HEK293 (cell line): Measurements from ENCODE around the gene PPP1R1A.

Source experiments
- FEZF1 ChIP-seq: fragments of 450-650 bp; formaldehyde crosslinking; IDR thresholded peaks from 2 replicates; pipeline ENCODE4 v1.5.1; 2016; ENCODE audit warnings: missing biosample characterization, missing genetic modification characterization
- IKZF3 ChIP-seq: fragments of 450-650 bp; IDR thresholded peaks from 2 replicates; pipeline ENCODE4 v1.5.0; 2018; ENCODE audit warnings: missing biosample characterization, mild to moderate bottlenecking, missing genetic modification characterization, moderate library complexity
- REPIN1 ChIP-seq: fragments of 450-650 bp; formaldehyde crosslinking; IDR thresholded peaks from 2 replicates; pipeline ENCODE4 v1.5.1; 2017; ENCODE audit warnings: missing biosample characterization, missing genetic modification characterization, low read depth
- SCRT1 ChIP-seq: fragments of 450-650 bp; formaldehyde crosslinking; IDR thresholded peaks from 2 replicates; pipeline ENCODE4 v1.5.1; 2016; ENCODE audit warnings: missing biosample characterization, missing genetic modification characterization, borderline replicate concordance
- SP7 ChIP-seq: fragments of 450-650 bp; formaldehyde crosslinking; IDR thresholded peaks from 2 replicates; pipeline ENCODE4 v1.5.1; 2016; ENCODE audit warnings: missing biosample characterization, missing genetic modification characterization
- TCF7L2 ChIP-seq: IDR thresholded peaks from 2 replicates; pipeline ENCODE4 v1.6.1; 2011; ENCODE audit warnings: low read depth, mild to moderate bottlenecking, inconsistent platforms, low read length, moderate library complexity, borderline replicate concordance
- TRIM28 ChIP-seq: IDR thresholded peaks from 2 replicates; pipeline ENCODE4 v1.6.1; 2011; ENCODE audit warnings: low read length, control low read depth, borderline replicate concordance
- YY1 ChIP-seq: fragments of 450-650 bp; formaldehyde crosslinking; IDR thresholded peaks from 2 replicates; pipeline ENCODE4 v1.5.1; 2018; ENCODE audit warnings: missing biosample characterization, missing genetic modification characterization
- YY2 ChIP-seq: fragments of 450-650 bp; formaldehyde crosslinking; IDR thresholded peaks from 2 replicates; pipeline ENCODE4 v1.5.1; 2016; ENCODE audit warnings: missing biosample characterization, missing genetic modification characterization
- ZFHX2 ChIP-seq: fragments of 450-650 bp; formaldehyde crosslinking; conservative IDR thresholded peaks from 2 replicates; pipeline ENCODE4 v1.5.1; 2016; ENCODE audit warnings: missing biosample characterization, missing genetic modification characterization
- ZFP3 ChIP-seq: fragments of 450-650 bp; formaldehyde crosslinking; IDR thresholded peaks from 2 replicates; pipeline ENCODE4 v1.5.1; 2016; ENCODE audit warnings: low read depth, missing biosample characterization, missing genetic modification characterization
- ZNF132 ChIP-seq: fragments of 450-650 bp; formaldehyde crosslinking; IDR thresholded peaks from 2 replicates; pipeline ENCODE4 v1.5.1; 2017; ENCODE audit warnings: missing biosample characterization, missing genetic modification characterization, borderline replicate concordance
- ZNF140 ChIP-seq: fragments of 450-650 bp; formaldehyde crosslinking; IDR thresholded peaks from 2 replicates; pipeline ENCODE4 v1.5.1; 2016; ENCODE audit warnings: missing biosample characterization, missing genetic modification characterization
- ZNF146 ChIP-seq: fragments of 450-650 bp; formaldehyde crosslinking; IDR thresholded peaks from 2 replicates; pipeline ENCODE4 v1.5.1; 2016; ENCODE audit warnings: missing biosample characterization, missing genetic modification characterization
- ZNF175 ChIP-seq: fragments of 450-650 bp; formaldehyde crosslinking; IDR thresholded peaks from 2 replicates; pipeline ENCODE4 v1.5.1; 2016; ENCODE audit warnings: missing biosample characterization, missing genetic modification characterization
- ZNF19 ChIP-seq: fragments of 450-650 bp; formaldehyde crosslinking; IDR thresholded peaks from 2 replicates; pipeline ENCODE4; 2016; ENCODE audit warnings: missing biosample characterization, missing genetic modification characterization, low read depth
- ZNF211 ChIP-seq: fragments of 450-650 bp; formaldehyde crosslinking; IDR thresholded peaks from 2 replicates; pipeline ENCODE4 v1.5.1; 2016; ENCODE audit warnings: low read depth, missing biosample characterization, missing genetic modification characterization
- ZNF214 ChIP-seq: fragments of 450-650 bp; formaldehyde crosslinking; IDR thresholded peaks from 2 replicates; pipeline ENCODE4 v1.5.1; 2017; ENCODE audit warnings: missing biosample characterization, mild to moderate bottlenecking, missing genetic modification characterization, borderline replicate concordance
- ZNF335 ChIP-seq: fragments of 450-650 bp; formaldehyde crosslinking; conservative IDR thresholded peaks from 2 replicates; pipeline ENCODE4 v1.5.1; 2016; ENCODE audit warnings: missing biosample characterization, missing genetic modification characterization
- ZNF341 ChIP-seq: fragments of 450-650 bp; formaldehyde crosslinking; IDR thresholded peaks from 2 replicates; pipeline ENCODE4; 2016; ENCODE audit warnings: low read depth, missing biosample characterization, missing genetic modification characterization
- ZNF354C ChIP-seq: fragments of 450-650 bp; formaldehyde crosslinking; IDR thresholded peaks from 2 replicates; pipeline ENCODE4 v1.5.1; 2016; ENCODE audit warnings: missing biosample characterization, missing genetic modification characterization, low read depth, borderline replicate concordance
- ZNF366 ChIP-seq: fragments of 450-650 bp; formaldehyde crosslinking; conservative IDR thresholded peaks from 2 replicates; pipeline ENCODE4 v1.5.1; 2016; ENCODE audit warnings: missing biosample characterization, missing genetic modification characterization
- ZNF473 ChIP-seq: fragments of 450-650 bp; formaldehyde crosslinking; IDR thresholded peaks from 2 replicates; pipeline ENCODE4 v1.5.1; 2017; ENCODE audit warnings: missing biosample characterization, missing genetic modification characterization
- ZNF530 ChIP-seq: fragments of 450-650 bp; formaldehyde crosslinking; IDR thresholded peaks from 2 replicates; pipeline ENCODE4 v1.5.1; 2016; ENCODE audit warnings: low read depth, missing biosample characterization, missing genetic modification characterization
- ZNF561 ChIP-seq: fragments of 450-650 bp; IDR thresholded peaks from 2 replicates; pipeline ENCODE4 v1.5.1; 2018; ENCODE audit warnings: missing biosample characterization, missing genetic modification characterization, borderline replicate concordance
- ZNF596 ChIP-seq: fragments of 450-650 bp; IDR thresholded peaks from 2 replicates; pipeline ENCODE4 v1.5.0; 2018; ENCODE audit warnings: missing biosample characterization, mild to moderate bottlenecking, missing genetic modification characterization, moderate library complexity
- ZNF626 ChIP-seq: fragments of 450-650 bp; sonication (Bioruptor Pico); formaldehyde crosslinking; IDR thresholded peaks from 2 replicates; pipeline ENCODE4 v1.5.1; 2018; ENCODE audit warnings: missing biosample characterization, missing genetic modification characterization, inconsistent platforms
- ZNF830 ChIP-seq: fragments of 450-650 bp; IDR thresholded peaks from 2 replicates; pipeline ENCODE4 v1.5.0; 2018; ENCODE audit warnings: missing biosample characterization, missing genetic modification characterization, low read depth, mild to moderate bottlenecking, moderate library complexity
- ZXDB ChIP-seq: fragments of 450-650 bp; formaldehyde crosslinking; IDR thresholded peaks from 2 replicates; pipeline ENCODE4 v1.5.1; 2016; ENCODE audit warnings: missing biosample characterization, missing genetic modification characterization
- TF ChIP-seq, protein P1 (sequence below): fragments of 450-650 bp; formaldehyde crosslinking; IDR thresholded peaks from 2 replicates; pipeline ENCODE4 v1.5.1; 2016; ENCODE audit warnings: missing biosample characterization, missing genetic modification characterization
- TF ChIP-seq, protein P2 (sequence below): fragments of 450-650 bp; formaldehyde crosslinking; IDR thresholded peaks from 2 replicates; pipeline ENCODE4 v1.5.1; 2016; ENCODE audit warnings: missing biosample characterization, missing genetic modification characterization
- TF ChIP-seq, protein P3 (sequence below): fragments of 450-650 bp; formaldehyde crosslinking; IDR thresholded peaks from 2 replicates; pipeline ENCODE4 v1.5.1; 2016; ENCODE audit warnings: missing biosample characterization, missing genetic modification characterization
- TF ChIP-seq, protein P4 (sequence below): fragments of 450-650 bp; formaldehyde crosslinking; IDR thresholded peaks from 2 replicates; pipeline ENCODE4 v1.5.1; 2016; ENCODE audit warnings: missing biosample characterization, missing genetic modification characterization

PPP1R1A gene

DNA sequence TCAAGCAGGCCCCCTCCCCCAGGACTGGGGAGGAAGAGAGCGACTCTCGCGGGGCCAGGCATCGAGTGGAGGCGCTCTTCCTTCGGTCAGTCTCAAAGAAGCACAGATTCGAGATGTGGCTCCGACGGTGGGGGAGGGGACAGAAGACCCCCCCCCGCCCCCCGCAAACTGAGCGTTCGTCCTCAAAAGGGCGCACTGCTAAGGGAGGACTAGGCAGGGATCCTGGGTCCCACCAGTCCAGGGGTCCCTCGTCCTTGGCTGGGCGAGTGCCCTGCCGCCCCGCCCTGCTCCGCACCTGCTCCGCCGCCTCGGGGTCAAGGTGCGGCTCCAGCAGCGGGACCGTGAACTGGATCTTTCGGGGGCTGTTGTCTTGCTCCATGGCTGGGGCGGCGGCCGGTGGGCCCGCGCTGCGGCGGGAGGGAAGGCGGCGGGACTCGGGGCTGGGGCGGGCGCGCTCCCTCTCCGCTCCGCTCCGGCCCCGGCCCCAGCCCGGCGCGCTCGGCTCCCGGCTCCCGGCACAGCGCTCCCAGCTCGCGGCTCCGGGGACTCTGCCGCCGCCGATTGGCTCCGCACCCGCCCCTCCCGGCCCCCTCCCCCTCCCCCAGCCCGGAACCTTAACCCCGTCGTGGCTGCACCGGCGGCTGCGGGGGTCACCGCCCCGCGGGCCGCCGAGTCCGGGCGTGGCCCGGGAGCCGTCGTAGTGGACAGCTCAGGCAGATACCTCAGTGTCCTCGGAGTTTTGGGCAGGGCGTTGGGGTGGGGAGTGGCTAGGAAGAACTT, at the start of gene PPP1R1A (continued):
- TF ChIP-seq ZFHX2 (tag by site-specific recombination) = no peak
- TF ChIP-seq ZNF140 (tag by site-specific recombination) = no peak
- no peak for TF ChIP-seq ZNF830 (tag by site-specific recombination)
- no peak for TF ChIP-seq SP7 (tag by site-specific recombination)
- no peak for TF ChIP-seq ZNF211 (tag by site-specific recombination)
- TF ChIP-seq, protein P1, sequence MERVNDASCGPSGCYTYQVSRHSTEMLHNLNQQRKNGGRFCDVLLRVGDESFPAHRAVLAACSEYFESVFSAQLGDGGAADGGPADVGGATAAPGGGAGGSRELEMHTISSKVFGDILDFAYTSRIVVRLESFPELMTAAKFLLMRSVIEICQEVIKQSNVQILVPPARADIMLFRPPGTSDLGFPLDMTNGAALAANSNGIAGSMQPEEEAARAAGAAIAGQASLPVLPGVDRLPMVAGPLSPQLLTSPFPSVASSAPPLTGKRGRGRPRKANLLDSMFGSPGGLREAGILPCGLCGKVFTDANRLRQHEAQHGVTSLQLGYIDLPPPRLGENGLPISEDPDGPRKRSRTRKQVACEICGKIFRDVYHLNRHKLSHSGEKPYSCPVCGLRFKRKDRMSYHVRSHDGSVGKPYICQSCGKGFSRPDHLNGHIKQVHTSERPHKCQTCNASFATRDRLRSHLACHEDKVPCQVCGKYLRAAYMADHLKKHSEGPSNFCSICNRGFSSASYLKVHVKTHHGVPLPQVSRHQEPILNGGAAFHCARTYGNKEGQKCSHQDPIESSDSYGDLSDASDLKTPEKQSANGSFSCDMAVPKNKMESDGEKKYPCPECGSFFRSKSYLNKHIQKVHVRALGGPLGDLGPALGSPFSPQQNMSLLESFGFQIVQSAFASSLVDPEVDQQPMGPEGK (tag by site-specific recombination) = peak; percentile 76
- no peak for TF ChIP-seq ZNF354C (tag by site-specific recombination)
- TF ChIP-seq ZNF214 = no peak
- no peak for TF ChIP-seq ZFP3 (tag by site-specific recombination)
- TF ChIP-seq TCF7L2 = no peak
- TF ChIP-seq IKZF3 (tag by site-specific recombination) = no peak
- TF ChIP-seq ZNF530 (tag by site-specific recombination) = no peak
- peak; percentile 9; the same call in 1 of the 2 replicates for TF ChIP-seq ZNF341 (tag by site-specific recombination)
- no peak for TF ChIP-seq ZXDB (tag by site-specific recombination)
- TF ChIP-seq ZNF335 (tag by site-specific recombination) = 0 out of 2 replicates have a peak, but pooled peaks have one; percentile 17
- TF ChIP-seq, protein P2, sequence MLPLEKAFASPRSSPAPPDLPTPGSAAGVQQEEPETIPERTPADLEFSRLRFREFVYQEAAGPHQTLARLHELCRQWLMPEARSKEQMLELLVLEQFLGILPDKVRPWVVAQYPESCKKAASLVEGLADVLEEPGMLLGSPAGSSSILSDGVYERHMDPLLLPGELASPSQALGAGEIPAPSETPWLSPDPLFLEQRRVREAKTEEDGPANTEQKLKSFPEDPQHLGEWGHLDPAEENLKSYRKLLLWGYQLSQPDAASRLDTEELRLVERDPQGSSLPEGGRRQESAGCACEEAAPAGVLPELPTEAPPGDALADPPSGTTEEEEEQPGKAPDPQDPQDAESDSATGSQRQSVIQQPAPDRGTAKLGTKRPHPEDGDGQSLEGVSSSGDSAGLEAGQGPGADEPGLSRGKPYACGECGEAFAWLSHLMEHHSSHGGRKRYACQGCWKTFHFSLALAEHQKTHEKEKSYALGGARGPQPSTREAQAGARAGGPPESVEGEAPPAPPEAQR = no peak
- TF ChIP-seq ZNF19 (tag by site-specific recombination) = no peak
- no peak for TF ChIP-seq YY1 (tag by site-specific recombination)
- TF ChIP-seq ZNF596 (tag by site-specific recombination) = no peak
- TF ChIP-seq ZNF626 = no peak
- no peak for TF ChIP-seq TRIM28
- TF ChIP-seq ZNF146 (tag by site-specific recombination) = no peak
- no peak for TF ChIP-seq FEZF1 (tag by site-specific recombination)
- no peak for TF ChIP-seq ZNF473 (tag by site-specific recombination)
- TF ChIP-seq, protein P3, sequence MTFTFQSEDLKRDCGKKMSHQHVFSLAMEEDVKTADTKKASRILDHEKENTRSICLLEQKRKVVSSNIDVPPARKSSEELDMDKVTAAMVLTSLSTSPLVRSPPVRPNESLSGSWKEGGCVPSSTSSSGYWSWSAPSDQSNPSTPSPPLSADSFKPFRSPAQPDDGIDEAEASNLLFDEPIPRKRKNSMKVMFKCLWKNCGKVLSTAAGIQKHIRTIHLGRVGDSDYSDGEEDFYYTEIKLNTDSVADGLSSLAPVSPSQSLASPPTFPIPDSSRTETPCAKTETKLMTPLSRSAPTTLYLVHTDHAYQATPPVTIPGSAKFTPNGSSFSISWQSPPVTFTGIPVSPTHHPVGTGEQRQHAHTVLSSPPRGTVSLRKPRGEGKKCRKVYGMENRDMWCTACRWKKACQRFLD = no peak
- TF ChIP-seq, protein P4, sequence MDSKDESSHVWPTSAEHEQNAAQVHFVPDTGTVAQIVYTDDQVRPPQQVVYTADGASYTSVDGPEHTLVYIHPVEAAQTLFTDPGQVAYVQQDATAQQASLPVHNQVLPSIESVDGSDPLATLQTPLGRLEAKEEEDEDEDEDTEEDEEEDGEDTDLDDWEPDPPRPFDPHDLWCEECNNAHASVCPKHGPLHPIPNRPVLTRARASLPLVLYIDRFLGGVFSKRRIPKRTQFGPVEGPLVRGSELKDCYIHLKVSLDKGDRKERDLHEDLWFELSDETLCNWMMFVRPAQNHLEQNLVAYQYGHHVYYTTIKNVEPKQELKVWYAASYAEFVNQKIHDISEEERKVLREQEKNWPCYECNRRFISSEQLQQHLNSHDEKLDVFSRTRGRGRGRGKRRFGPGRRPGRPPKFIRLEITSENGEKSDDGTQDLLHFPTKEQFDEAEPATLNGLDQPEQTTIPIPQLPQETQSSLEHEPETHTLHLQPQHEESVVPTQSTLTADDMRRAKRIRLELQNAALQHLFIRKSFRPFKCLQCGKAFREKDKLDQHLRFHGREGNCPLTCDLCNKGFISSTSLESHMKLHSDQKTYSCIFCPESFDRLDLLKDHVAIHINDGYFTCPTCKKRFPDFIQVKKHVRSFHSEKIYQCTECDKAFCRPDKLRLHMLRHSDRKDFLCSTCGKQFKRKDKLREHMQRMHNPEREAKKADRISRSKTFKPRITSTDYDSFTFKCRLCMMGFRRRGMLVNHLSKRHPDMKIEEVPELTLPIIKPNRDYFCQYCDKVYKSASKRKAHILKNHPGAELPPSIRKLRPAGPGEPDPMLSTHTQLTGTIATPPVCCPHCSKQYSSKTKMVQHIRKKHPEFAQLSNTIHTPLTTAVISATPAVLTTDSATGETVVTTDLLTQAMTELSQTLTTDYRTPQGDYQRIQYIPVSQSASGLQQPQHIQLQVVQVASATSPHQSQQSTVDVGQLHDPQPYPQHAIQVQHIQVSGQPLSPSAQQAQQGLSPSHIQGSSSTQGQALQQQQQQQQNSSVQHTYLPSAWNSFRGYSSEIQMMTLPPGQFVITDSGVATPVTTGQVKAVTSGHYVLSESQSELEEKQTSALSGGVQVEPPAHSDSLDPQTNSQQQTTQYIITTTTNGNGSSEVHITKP (tag by site-specific recombination) = no peak
- TF ChIP-seq YY2 (tag by site-specific recombination) = no peak
- no peak for TF ChIP-seq SCRT1
- no peak for TF ChIP-seq ZNF366
- no peak for TF ChIP-seq ZNF561
- no peak for TF ChIP-seq ZNF175 (tag by site-specific recombination)
- no peak for TF ChIP-seq ZNF132 (tag by site-specific recombination)
- no peak for TF ChIP-seq REPIN1
